ENCODE data around the gene FA2H. TPM values are rescaled to one million over a fixed set of nuclear protein-coding genes. Genes with fewer than 3 reads are reported as not detected.

FA2H gene
- total and polyA plus RNA-seq, 2 of the 13 experiments (the other 11 are each of a cell fraction or from before 2014, with no cell fraction given), result 0.20 TPM; not detected in 1

DNA sequence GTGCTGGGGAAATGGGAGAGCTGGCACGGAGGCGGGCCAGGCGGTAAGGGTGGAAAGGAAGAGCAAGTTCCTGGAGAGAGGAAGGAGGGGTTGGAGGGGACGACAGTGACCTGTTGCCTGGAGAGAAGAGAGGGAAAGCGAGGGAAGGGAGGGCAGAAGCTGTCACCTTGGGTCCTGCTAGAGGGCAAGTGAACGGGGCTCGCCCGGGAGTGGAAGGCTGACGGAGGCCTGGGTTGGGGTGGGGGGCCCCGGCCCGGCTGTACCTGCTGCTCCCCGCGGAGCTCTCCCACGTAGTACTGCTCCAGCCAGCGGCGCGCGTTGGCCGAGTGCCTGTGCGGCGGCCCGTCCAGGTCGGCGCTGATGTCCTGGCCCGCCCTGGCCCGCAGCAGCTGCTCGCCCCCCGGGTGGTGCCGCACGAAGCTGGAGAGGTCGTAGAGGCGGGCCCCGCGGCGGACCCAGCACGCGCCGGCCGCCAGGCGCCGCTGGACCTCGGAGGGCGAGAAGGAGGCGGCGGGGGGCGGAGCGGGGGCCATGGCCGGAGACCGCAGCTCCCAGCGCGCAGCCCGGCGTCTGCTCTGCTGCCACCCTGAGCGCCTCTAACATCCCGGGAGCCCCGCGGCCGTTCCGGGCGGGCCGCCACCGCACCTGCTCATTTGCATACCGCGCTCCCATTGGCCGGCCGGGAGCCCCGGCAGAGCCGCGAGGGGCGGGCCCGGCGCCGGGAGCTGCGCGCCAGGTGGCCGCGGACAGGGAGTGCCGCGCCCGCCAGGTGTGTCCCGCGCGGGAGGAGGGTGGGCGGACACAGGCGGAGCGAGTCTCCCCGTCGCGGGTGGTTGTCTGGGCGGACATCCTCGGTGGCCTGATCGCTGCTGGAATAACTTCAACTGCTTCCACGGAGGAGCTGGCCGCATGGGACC is at the start of gene FA2H (continued):
- TF ChIP-seq PRDM15 (CRISPR knock-in tag; IDR thresholded peaks at IDR 0.05), result no peak
- peak; percentile 53; the same call in 1 of the 2 replicates for TF ChIP-seq ZNF616 (CRISPR knock-in tag; IDR thresholded peaks at IDR 0.05; ENCODE audit: low read depth)
- TF ChIP-seq MTA1 (CRISPR knock-in tag; IDR thresholded peaks at IDR 0.05; ENCODE audit: borderline replicate concordance), result peak; percentile 91
- TF ChIP-seq RFXAP (CRISPR knock-in tag; IDR thresholded peaks at IDR 0.05; ENCODE audit: borderline replicate concordance), result no peak; the same call in 1 of the 2 replicates
- TF ChIP-seq SP4 (CRISPR knock-in tag; IDR thresholded peaks at IDR 0.05), result peak; percentile 71
- no peak for TF ChIP-seq ATF4 (CRISPR knock-in tag; IDR thresholded peaks at IDR 0.05)
- 0 out of 2 replicates have a peak, but pooled peaks have one; percentile 59 for TF ChIP-seq MEIS1 (CRISPR knock-in tag; IDR thresholded peaks at IDR 0.05; ENCODE audit: borderline replicate concordance)
- no peak for TF ChIP-seq PHB2 (IDR thresholded peaks at IDR 0.05; ENCODE audit: partially characterized antibody)
- peak; percentile 39 for TF ChIP-seq ZNF883 (CRISPR knock-in tag; IDR thresholded peaks at IDR 0.05; ENCODE audit: not compliant biosample characterization)
- TF ChIP-seq ZNF431 (CRISPR knock-in tag; IDR thresholded peaks at IDR 0.05; ENCODE audit: borderline replicate concordance, low read depth), result no peak
- no peak for TF ChIP-seq ZNF746 (CRISPR knock-in tag; IDR thresholded peaks at IDR 0.05)
- TF ChIP-seq ZNF652 (CRISPR knock-in tag; IDR thresholded peaks at IDR 0.05; ENCODE audit: borderline replicate concordance, low read depth), result no peak
- peak; percentile 71 for TF ChIP-seq MAX (IDR thresholded peaks at IDR 0.05)
- TF ChIP-seq, protein P1, sequence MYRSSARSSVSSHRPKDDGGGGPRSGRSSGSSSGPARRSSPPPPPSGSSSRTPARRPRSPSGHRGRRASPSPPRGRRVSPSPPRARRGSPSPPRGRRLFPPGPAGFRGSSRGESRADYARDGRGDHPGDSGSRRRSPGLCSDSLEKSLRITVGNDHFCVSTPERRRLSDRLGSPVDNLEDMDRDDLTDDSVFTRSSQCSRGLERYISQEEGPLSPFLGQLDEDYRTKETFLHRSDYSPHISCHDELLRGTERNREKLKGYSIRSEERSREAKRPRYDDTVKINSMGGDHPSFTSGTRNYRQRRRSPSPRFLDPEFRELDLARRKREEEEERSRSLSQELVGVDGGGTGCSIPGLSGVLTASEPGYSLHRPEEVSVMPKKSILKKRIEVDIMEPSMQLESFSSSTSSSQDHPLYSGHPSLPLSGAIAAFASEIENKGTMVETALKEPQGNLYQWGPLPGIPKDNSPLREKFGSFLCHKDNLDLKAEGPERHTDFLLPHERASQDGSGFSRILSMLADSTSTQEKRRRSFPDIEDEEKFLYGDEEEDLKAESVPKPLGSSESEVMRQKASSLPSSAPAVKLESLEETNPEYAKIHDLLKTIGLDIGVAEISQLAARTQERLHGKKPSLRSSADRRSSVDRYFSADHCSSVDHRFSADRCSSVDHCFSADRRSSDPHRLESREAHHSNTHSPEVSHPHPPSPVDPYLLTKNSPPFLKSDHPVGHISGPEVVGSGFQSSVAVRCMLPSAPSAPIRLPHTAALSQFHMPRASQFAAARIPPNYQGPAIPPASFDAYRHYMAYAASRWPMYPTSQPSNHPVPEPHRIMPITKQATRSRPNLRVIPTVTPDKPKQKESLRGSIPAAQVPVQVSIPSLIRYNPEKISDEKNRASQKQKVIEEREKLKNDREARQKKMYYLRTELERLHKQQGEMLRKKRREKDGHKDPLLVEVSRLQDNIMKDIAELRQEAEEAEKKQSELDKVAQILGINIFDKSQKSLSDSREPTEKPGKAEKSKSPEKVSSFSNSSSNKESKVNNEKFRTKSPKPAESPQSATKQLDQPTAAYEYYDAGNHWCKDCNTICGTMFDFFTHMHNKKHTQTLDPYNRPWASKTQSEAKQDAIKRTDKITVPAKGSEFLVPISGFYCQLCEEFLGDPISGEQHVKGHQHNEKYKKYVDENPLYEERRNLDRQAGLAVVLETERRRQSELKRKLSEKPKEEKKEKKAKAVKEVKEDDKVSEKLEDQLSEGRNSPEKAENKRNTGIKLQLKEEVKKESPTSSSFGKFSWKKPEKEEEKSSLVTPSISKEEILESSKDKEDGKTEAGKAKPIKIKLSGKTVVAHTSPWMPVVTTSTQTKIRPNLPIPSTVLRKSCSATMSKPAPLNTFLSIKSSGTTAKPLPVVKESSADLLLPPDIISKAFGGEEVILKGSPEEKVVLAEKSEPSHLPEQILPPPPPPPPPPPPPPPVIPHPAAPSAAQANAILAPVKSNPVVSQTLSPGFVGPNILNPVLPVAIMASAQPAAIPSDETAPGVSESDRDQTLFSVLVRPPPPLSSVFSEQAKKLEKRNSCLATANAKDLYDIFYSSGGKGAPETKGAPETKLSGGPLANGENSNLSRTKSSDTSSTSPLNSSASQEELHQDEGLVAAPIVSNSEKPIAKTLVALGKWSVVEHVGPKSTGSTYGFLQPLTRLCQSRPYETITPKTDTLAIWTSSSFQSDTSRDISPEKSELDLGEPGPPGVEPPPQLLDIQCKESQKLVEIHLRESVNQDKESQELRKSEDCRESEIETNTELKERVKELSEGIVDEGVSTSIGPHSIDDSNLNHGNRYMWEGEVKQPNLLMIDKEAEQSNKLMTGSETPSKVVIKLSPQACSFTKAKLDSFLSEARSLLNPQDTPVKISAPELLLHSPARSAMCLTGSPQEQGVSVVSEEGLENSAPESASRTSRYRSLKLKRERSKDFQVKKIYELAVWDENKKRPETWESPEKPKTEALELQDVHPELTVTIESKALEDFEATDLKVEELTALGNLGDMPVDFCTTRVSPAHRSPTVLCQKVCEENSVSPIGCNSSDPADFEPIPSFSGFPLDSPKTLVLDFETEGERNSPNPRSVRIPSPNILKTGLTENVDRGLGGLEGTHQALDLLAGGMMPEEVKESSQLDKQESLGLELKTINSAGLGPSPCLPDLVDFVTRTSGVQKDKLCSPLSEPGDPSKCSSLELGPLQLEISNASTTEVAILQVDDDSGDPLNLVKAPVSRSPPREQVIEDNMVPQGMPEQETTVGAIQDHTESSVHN (CRISPR knock-in tag; IDR thresholded peaks at IDR 0.05), result 0 out of 2 replicates have a peak, but pooled peaks have one; percentile 65
- TF ChIP-seq ZNF331 (CRISPR knock-in tag; IDR thresholded peaks at IDR 0.05), result peak; percentile 47; the same call in 1 of the 2 replicates
